ENCODE measurements around the gene CACNB2.
"Not testable (repeated sequence)": the region's sequence is repeated elsewhere in the genome, so short reads cannot be mapped to it uniquely, and the experiment has no call there.

Gene CACNB2

GRCh38 chr10:18532881-18533535 is 392.8 kb downstream of the CACNB2 start:
- no peak for DNase-seq

GRCh38 chr10:18533896-18534295 is 393.7 kb downstream of the CACNB2 start:
- no peak for DNase-seq

GRCh38 chr10:18539335-18539734 is 399.1 kb downstream of the CACNB2 start:
- no peak for DNase-seq

GRCh38 chr10:18540195-18540594 is 400.0 kb downstream of the CACNB2 start:
- no peak for DNase-seq

- no peak for DNase-seq
Measured at GRCh38 chr10:18542832-18543231, 402.6 kb downstream of the CACNB2 start.

GRCh38 chr10:18545621-18546305 is 405.5 kb downstream of the CACNB2 start:
- DNase-seq: no peak

GRCh38 chr10:18549105-18549504 is 408.9 kb downstream of the CACNB2 start:
- DNase-seq: no peak

GRCh38 chr10:18551473-18551872 is 411.2 kb downstream of the CACNB2 start:
- no peak for DNase-seq

GRCh38 chr10:18554479-18554878 is 414.3 kb downstream of the CACNB2 start:
- DNase-seq: no peak

GRCh38 chr10:18556522-18557147 is 416.4 kb downstream of the CACNB2 start:
- DNase-seq: no peak

- no peak for DNase-seq
Measured at GRCh38 chr10:18557960-18558359, 417.7 kb downstream of the CACNB2 start.

GRCh38 chr10:18561861-18562551 is 421.8 kb downstream of the CACNB2 start:
- no peak for DNase-seq

GRCh38 chr10:18563003-18563726 is 422.9 kb downstream of the CACNB2 start:
- DNase-seq: no peak

- no peak for DNase-seq
Measured at GRCh38 chr10:18565006-18565405, 424.8 kb downstream of the CACNB2 start.

GRCh38 chr10:18566177-18566576 is 426.0 kb downstream of the CACNB2 start:
- no peak for DNase-seq

GRCh38 chr10:18567343-18567856 is 427.2 kb downstream of the CACNB2 start:
- DNase-seq: no peak

- DNase-seq: not testable (repeated sequence)
Measured at GRCh38 chr10:18570386-18570785, 430.2 kb downstream of the CACNB2 start.

- no peak for DNase-seq
Measured at GRCh38 chr10:18571076-18571475, 430.9 kb downstream of the CACNB2 start.

- no peak for DNase-seq
Measured at GRCh38 chr10:18571780-18572179, 431.6 kb downstream of the CACNB2 start.

- no peak for DNase-seq
Measured at GRCh38 chr10:18572959-18573561, 432.8 kb downstream of the CACNB2 start.

GRCh38 chr10:18576586-18576985 is 436.4 kb downstream of the CACNB2 start:
- DNase-seq: no peak
